GM19397 (cell line): ENCODE results near the gene OR5H2.

Experiments
- ATAC-seq: cut with Tn5 transposase; IDR thresholded peaks from one replicate; pipeline ENCODE4 v1.9.1; 2021; ENCODE audit warnings: mild to moderate bottlenecking, moderate library complexity; ENCODE audit not compliant: unreplicated experiment

Gene OR5H2

GRCh38 chr3:98329392-98330124 is 47.3 kb downstream of the OR5H2 start:
- peak; percentile 65 for ATAC-seq

- ATAC-seq: no peak
These were observed 49.0 kb downstream of the OR5H2 start for GRCh38 chr3:98331329-98331728.
